Cardiac fibroblast (primary cell): ENCODE data around the gene CNTNAP2.

Source experiments
- DNase-seq, 2 donors: peaks; one replicate each; pipeline versions ENCODE4 v3.0.0 to v3.0.0-alpha.2; 2010; ENCODE audit warnings: low read depth in 2 of 2
- H3K4me3 ChIP-seq, 2 donors: replicated peaks in 1 of 2; 1 replicate in 1 of 2; 2 replicates in 1 of 2; pipeline ENCODE4 v1.5.1; 2011; ENCODE audit warnings: low read depth in 2 of 2, low read length in 2 of 2, mild to moderate bottlenecking in 2 of 2, moderate library complexity in 1 of 2
- CTCF ChIP-seq: IDR thresholded peaks from one replicate; pipeline ENCODE4 v1.5.1; 2011; ENCODE audit warnings: low read depth, mild to moderate bottlenecking, low read length, inconsistent platforms

Gene CNTNAP2

GRCh38 chr7:147861058-147861716, 1744.6 kb downstream of the CNTNAP2 start:
- DNase-seq: peak; percentile 0 to 16
- H3K4me3 ChIP-seq: no peak overlapping the region
- no peak for TF ChIP-seq CTCF

- TF ChIP-seq CTCF: no peak
- DNase-seq: no peak
- H3K4me3 ChIP-seq: no peak overlapping the region
Observed at GRCh38 chr7:147861945-147862344, 1745.3 kb downstream of the CNTNAP2 start.

GRCh38 chr7:147869456-147869855, 1752.9 kb downstream of the CNTNAP2 start:
- no peak for TF ChIP-seq CTCF
- no peak for DNase-seq
- H3K4me3 ChIP-seq: no peak overlapping the region

GRCh38 chr7:147878912-147879661, 1762.5 kb downstream of the CNTNAP2 start:
- no peak for DNase-seq
- no peak overlapping the region for H3K4me3 ChIP-seq
- TF ChIP-seq CTCF: no peak

- no peak overlapping the region for H3K4me3 ChIP-seq
- DNase-seq: no peak
- TF ChIP-seq CTCF: no peak
Observed at GRCh38 chr7:147885869-147886268, 1769.3 kb downstream of the CNTNAP2 start.

- H3K4me3 ChIP-seq: no peak overlapping the region
- peak in 1 of 2 donors; percentile 0 for DNase-seq
- TF ChIP-seq CTCF: no peak
Observed at GRCh38 chr7:147894271-147894670, 1777.7 kb downstream of the CNTNAP2 start.
